Right lobe of liver (tissue), 4 donors: ENCODE measurements around the gene CHAMP1.

Experiments used
- CTCF ChIP-seq, 4 donors: fragments of 200-600 bp in 3 of 4; fragments of 450-650 bp in 1 of 4; IDR thresholded peaks; one replicate each; pipeline versions ENCODE4 v1.5.1 to v1.8.0; 2016 to 2022; ENCODE audit warnings: antibody characterized with exemption in 4 of 4, mild to moderate bottlenecking in 2 of 4
- POLR2A ChIP-seq: fragments of 450-650 bp; IDR thresholded peaks from one replicate; pipeline ENCODE4 v1.6.1; 2017; ENCODE audit warnings: antibody characterized with exemption, mild to moderate bottlenecking
- donor health status: DM: no; HTN: no; CAD: no.
- donor health status: DM: no; HTN: no; CAD: no.
- donor health status: DM: no; HTN: yes; CAD: no.

- TF ChIP-seq POLR2A (no peak), CTCF (IDR thresholded peaks at IDR 0.05) (no peak)
Measured at GRCh38 chr13:114283576-114283975, 30.7 kb upstream of the CHAMP1 start.
